Lung (tissue), 12 donors: ENCODE results near the gene LIMA1. TPM values are rescaled to one million over a fixed set of nuclear protein-coding genes. Genes with fewer than 3 reads are reported as not detected.
"Not testable (repeated sequence)": the region's sequence is repeated elsewhere in the genome, so short reads cannot be mapped to it uniquely, and the experiment has no call there.

Experiments used
- ATAC-seq: fragments of 200-7000 bp; cut with Tn5 transposase; one replicate; pipeline ENCODE4 v1.9.1; 2020; ENCODE audit warnings: moderate number of reproducible peaks; ENCODE audit not compliant: insufficient read depth, low FRiP score
- DNase-seq, 3 donors: peaks; one replicate each; pipeline ENCODE4 v3.0.0-alpha.2; 2013 to 2017
- H3K27ac ChIP-seq, 2 donors: one replicate each; pipeline ENCODE4 v1.5.1; 2013; ENCODE audit warnings: mild to moderate bottlenecking in 2 of 2, moderate library complexity in 2 of 2, control low read depth in 1 of 2, inconsistent platforms in 1 of 2, low read depth in 1 of 2, low read length in 1 of 2
- H3K27me3 ChIP-seq, 3 donors: one replicate each; pipeline ENCODE4 v1.5.1; 2013; ENCODE audit warnings: low read length in 2 of 3; ENCODE audit not compliant: control insufficient read depth in 3 of 3, insufficient read depth in 3 of 3
- H3K36me3 ChIP-seq, 4 donors: one replicate each; pipeline ENCODE4 v1.5.1; 2013; ENCODE audit warnings: low read length in 4 of 4, mild to moderate bottlenecking in 1 of 4, moderate library complexity in 1 of 4; ENCODE audit not compliant: control insufficient read depth in 4 of 4, insufficient read depth in 4 of 4
- H3K4me1 ChIP-seq, 5 donors: one replicate each; pipeline ENCODE4 v1.5.1; 2013; ENCODE audit warnings: low read length in 5 of 5, mild to moderate bottlenecking in 2 of 5, moderate library complexity in 1 of 5; ENCODE audit not compliant: control insufficient read depth in 5 of 5, insufficient read depth in 5 of 5
- H3K4me3 ChIP-seq: one replicate; pipeline ENCODE4 v1.5.1; 2013; ENCODE audit warnings: mild to moderate bottlenecking, control low read depth, moderate library complexity
- H3K9ac ChIP-seq, 2 donors: one replicate each; pipeline ENCODE4 v1.5.1; 2013; ENCODE audit warnings: low read length in 2 of 2, control low read depth in 1 of 2; ENCODE audit not compliant: insufficient read depth in 1 of 2
- H3K9me3 ChIP-seq, 4 donors: one replicate each; pipeline ENCODE4 v1.5.1; 2013; ENCODE audit warnings: low read length in 3 of 4, mild to moderate bottlenecking in 1 of 4, moderate library complexity in 1 of 4; ENCODE audit not compliant: control insufficient read depth in 4 of 4, insufficient read depth in 3 of 4
- CTCF ChIP-seq: IDR thresholded peaks from 2 replicates; pipeline ENCODE4 v1.5.1; 2012; ENCODE audit warnings: mild to moderate bottlenecking; ENCODE audit errors: control extremely low read depth, extremely low read depth
- whole genome bisulfite sequencing, 2 donors: extraction: QIAGEN DNeasy Blood & Tissue Kit; methylation state at CpG; one replicate each; pipeline ENCODE4 v1.1.7; 2013; 5-methylcytosine and 5-hydroxymethylcytosine counted together
- polyA plus RNA-seq, 2 donors: library from polyadenylated mRNA; stranded (reverse); fragments of 200-250 nt; gene quantifications; one replicate each; pipeline ENCODE4 v1.2.1, GENCODE V29; 2013
- total RNA-seq, 2 donors: library from RNA; depleted of rRNA in 1 of 2; stranded (reverse); fragments of >200 nt in 1 of 2; gene quantifications; one replicate each; pipeline ENCODE4 v1.2.1, GENCODE V29; 2014 to 2021
- donor health status: control.
- donor health status: control.
- donor health status: Bipolar disorder and iron deficiency.
- donor health status: healthy.
- donor health status: DM: yes; HTN: yes; CAD: no.

The LIMA1 gene
- total and polyA plus RNA-seq, 4 donors = 25.0 to 69.7 (median 45.7) TPM

DNA sequence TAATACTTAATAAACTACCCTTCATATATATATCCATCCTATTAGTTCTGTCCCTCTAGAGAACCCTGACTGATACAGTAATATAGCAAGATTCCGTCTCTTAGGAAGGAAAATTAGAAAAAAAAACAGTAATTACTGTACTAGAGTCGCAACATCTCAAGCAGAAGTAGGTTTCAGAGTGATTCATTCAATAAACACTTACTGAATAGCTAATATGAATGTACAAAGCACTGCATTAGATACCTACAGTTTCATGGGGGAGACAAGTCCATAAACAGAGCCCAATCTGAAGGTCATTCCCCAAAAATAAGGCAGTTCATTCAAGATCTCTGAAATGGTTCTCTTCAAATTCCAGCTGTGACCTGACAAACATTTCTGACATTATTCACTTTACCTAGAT lies 126.1 kb downstream of the LIMA1 start:
- Histone ChIP-seq H3K27ac (no peak overlapping the region), H3K9ac (no peak overlapping the region), H3K4me1 (peaks cover 0 to 2% (median 0%) of the 10 kb centered on the region in 5 donors), H3K9me3 (no peaks in the 10 kb centered on the region), H3K36me3 (peaks cover 0 to 5% (median under 1%) of the 10 kb centered on the region in 4 donors), H3K27me3 (no peaks in the 10 kb centered on the region), H3K4me3 (no peak overlapping the region)
- WGBS, 2 donors = 66 to 91% methylated on average over 2 of the region's 2 CpGs
- TF ChIP-seq CTCF = no peak
- DNase-seq (no peak), ATAC-seq (no peak)

- Histone ChIP-seq H3K27ac (no peak overlapping the region), H3K36me3 (peaks cover 0 to 5% (median under 1%) of the 10 kb centered on the region in 4 donors), H3K9ac (no peak overlapping the region), H3K9me3 (no peaks in the 10 kb centered on the region), H3K4me3 (no peak overlapping the region), H3K4me1 (peaks cover 0 to 2% (median 0%) of the 10 kb centered on the region in 5 donors), H3K27me3 (no peaks in the 10 kb centered on the region)
- DNase-seq (no peak), ATAC-seq (no peak)
- no peak for TF ChIP-seq CTCF
Measured at GRCh38 chr12:50156641-50157040, 126.7 kb downstream of the LIMA1 start.

GRCh38 chr12:50154947-50155346 lies 128.4 kb downstream of the LIMA1 start:
- not testable (repeated sequence) for H3K4me1 ChIP-seq, H3K36me3 ChIP-seq, H3K9me3 ChIP-seq, H3K27me3 ChIP-seq, DNase-seq, H3K27ac ChIP-seq, ATAC-seq, H3K4me3 ChIP-seq, H3K9ac ChIP-seq
- WGBS, 2 donors = 91 to 97% methylated on average over 5 of the region's 5 CpGs

DNA sequence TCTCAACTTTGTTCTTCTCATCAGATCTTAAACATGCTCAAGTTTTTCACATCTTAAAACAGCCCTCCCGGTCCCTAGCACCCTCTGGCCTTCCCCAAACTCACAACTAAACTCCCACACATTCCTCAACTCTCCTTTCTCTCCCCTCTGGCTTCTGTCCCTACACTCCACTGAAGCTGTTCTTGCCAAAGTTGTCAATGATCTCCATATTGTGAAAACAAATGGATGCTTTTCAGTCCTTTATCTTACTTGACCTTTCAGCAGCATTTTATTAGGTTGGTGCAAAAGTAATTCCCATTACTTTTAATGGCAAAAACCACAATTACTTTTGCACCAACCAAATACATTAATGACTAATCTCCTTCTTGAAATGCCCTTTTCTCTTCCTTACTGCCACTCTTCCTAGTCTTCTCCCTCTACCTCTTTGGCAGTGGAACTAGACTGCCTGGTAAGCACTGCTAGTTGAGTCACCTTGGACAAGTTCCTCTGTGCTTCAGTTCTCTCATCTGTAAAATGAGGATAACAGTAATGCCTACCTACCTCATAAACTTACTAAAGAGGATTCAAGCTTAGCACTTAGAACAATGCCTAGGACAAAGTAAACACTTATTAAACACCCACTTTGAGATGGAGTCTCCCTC lies 132.2 kb downstream of the LIMA1 start:
- TF ChIP-seq CTCF = no peak
- Histone ChIP-seq H3K9ac (no peak overlapping the region), H3K36me3 (peaks cover 0 to 3% (median under 1%) of the 10 kb centered on the region in 4 donors), H3K27me3 (no peaks in the 10 kb centered on the region), H3K4me1 (peaks cover 0 to 4% (median 0%) of the 10 kb centered on the region in 5 donors), H3K9me3 (no peaks in the 10 kb centered on the region), H3K4me3 (no peak overlapping the region), H3K27ac (no peak overlapping the region)
- ATAC-seq = no peak
- no peak for DNase-seq
- WGBS, 2 donors = 75 to 94% methylated on average over 1 of the region's 1 CpG
